GM23338 (cell line): ENCODE results near the gene FRK. TPM values are rescaled to one million over a fixed set of nuclear protein-coding genes. Genes with fewer than 3 reads are reported as not detected.

Source experiments
- ATAC-seq: fragments of 200-7000 bp; cut with Tn5 transposase; 3 replicates; pipeline ENCODE4 v1.9.1; 2020
- DNase-seq: peaks from one replicate; pipeline ENCODE4 v3.0.0-alpha.2; 2015; ENCODE audit warnings: low spot score
- H2AFZ ChIP-seq: fragments of 200-600 bp; sonication (generic); 2 replicates; pipeline ENCODE4 v1.8.0; 2016; ENCODE audit warnings: antibody characterized with exemption, mild to moderate bottlenecking, moderate library complexity
- H3F3A ChIP-seq: fragments of 200-600 bp; sonication (generic); replicated peaks from 2 replicates; pipeline ENCODE4 v1.8.0; 2017; ENCODE audit warnings: antibody characterized with exemption, mixed run types, low read depth
- H3K27ac ChIP-seq: fragments of 200-600 bp; sonication (generic); 2 replicates; pipeline ENCODE4 v1.6.1; 2016; ENCODE audit warnings: low read depth
- H3K27me3 ChIP-seq: fragments of 200-600 bp; sonication (generic); 2 replicates; pipeline ENCODE4 v1.8.0; 2016; ENCODE audit warnings: mild to moderate bottlenecking, mixed run types, moderate library complexity; ENCODE audit not compliant: insufficient read depth
- H3K36me3 ChIP-seq: fragments of 200-600 bp; sonication (generic); 2 replicates; pipeline ENCODE4 v1.8.0; 2016; ENCODE audit warnings: mild to moderate bottlenecking; ENCODE audit not compliant: insufficient read depth
- H3K4me1 ChIP-seq: fragments of 200-600 bp; sonication (generic); 2 replicates; pipeline ENCODE4 v1.8.0; 2016; ENCODE audit warnings: mild to moderate bottlenecking, moderate library complexity; ENCODE audit not compliant: insufficient read depth
- H3K4me2 ChIP-seq: fragments of 200-600 bp; sonication (generic); 2 replicates; pipeline ENCODE4 v1.7.1; 2017; ENCODE audit warnings: mixed run types
- H3K4me3 ChIP-seq: fragments of 200-600 bp; sonication (generic); 2 replicates; pipeline ENCODE4 v1.6.1; 2016; ENCODE audit warnings: mixed run types
- H3K79me2 ChIP-seq: fragments of 200-600 bp; sonication (generic); replicated peaks from 2 replicates; pipeline ENCODE4 v1.8.0; 2017; ENCODE audit warnings: mild to moderate bottlenecking; ENCODE audit not compliant: insufficient read depth
- H3K9me2 ChIP-seq: fragments of 200-600 bp; sonication (generic); 2 replicates; pipeline ENCODE4 v1.8.0; 2017; ENCODE audit not compliant: insufficient read depth
- H4K20me1 ChIP-seq: fragments of 200-600 bp; sonication (generic); replicated peaks from 2 replicates; pipeline ENCODE4 v1.8.0; 2017; ENCODE audit warnings: mild to moderate bottlenecking; ENCODE audit not compliant: insufficient read depth
- H3K27ac Mint-ChIP-seq: 2 replicates; pipeline ENCODE4 v1.8.0; 2020; ENCODE audit warnings: inconsistent platforms, mild to moderate bottlenecking, moderate library complexity, mixed read lengths
- H3K27me3 Mint-ChIP-seq: 3 replicates; pipeline ENCODE4 v1.8.0; 2022; ENCODE audit warnings: low read depth, mild to moderate bottlenecking, moderate library complexity, mixed read lengths, inconsistent platforms; ENCODE audit not compliant: insufficient read depth, poor library complexity
- H3K36me3 Mint-ChIP-seq: 3 replicates; pipeline ENCODE4 v1.8.0; 2021; ENCODE audit warnings: low read depth, mild to moderate bottlenecking, inconsistent platforms, moderate library complexity, mixed read lengths
- H3K4me1 Mint-ChIP-seq: 3 replicates; pipeline ENCODE4 v1.8.0; 2020; ENCODE audit warnings: mild to moderate bottlenecking, inconsistent platforms, mixed read lengths
- H3K4me3 Mint-ChIP-seq: 3 replicates; pipeline ENCODE4 v1.8.0; 2021; ENCODE audit warnings: moderate library complexity, mild to moderate bottlenecking, inconsistent platforms, mixed read lengths
- H3K9me3 Mint-ChIP-seq: 3 replicates; pipeline ENCODE4 v1.8.0; 2020; ENCODE audit warnings: moderate library complexity, mild to moderate bottlenecking, inconsistent platforms, mixed read lengths
- CREB1 ChIP-seq: fragments of 250-450 bp; sonication (Bioruptor Pico); IDR thresholded peaks from 2 replicates; pipeline ENCODE4 v1.5.0; 2020; ENCODE audit warnings: low read depth, mild to moderate bottlenecking, moderate library complexity
- EZH2 ChIP-seq: fragments of 200-600 bp; sonication (generic); IDR thresholded peaks from one replicate; pipeline ENCODE4 v1.8.0; 2017; ENCODE audit warnings: antibody characterized with exemption, mild to moderate bottlenecking, low read depth; ENCODE audit not compliant: unreplicated experiment
- EZH2phosphoT487 ChIP-seq: fragments of 200-600 bp; sonication (generic); IDR thresholded peaks from one replicate; pipeline ENCODE4 v1.8.1; 2018; ENCODE audit warnings: antibody characterized with exemption; ENCODE audit not compliant: unreplicated experiment
- JUNB ChIP-seq: IDR thresholded peaks from one replicate; pipeline ENCODE4 v1.6.1; 2016; ENCODE audit warnings: antibody characterized with exemption; ENCODE audit not compliant: unreplicated experiment
- NANOG ChIP-seq: IDR thresholded peaks from 2 replicates; pipeline ENCODE4 v1.6.1; 2016; ENCODE audit warnings: antibody characterized with exemption, borderline replicate concordance
- POLR2AphosphoS5 ChIP-seq: IDR thresholded peaks from 2 replicates; pipeline ENCODE4 v1.6.1; 2016; ENCODE audit warnings: antibody characterized with exemption, low read depth
- STAT1 ChIP-seq: IDR thresholded peaks from one replicate; pipeline ENCODE4 v1.6.1; 2016; ENCODE audit warnings: antibody characterized with exemption; ENCODE audit not compliant: unreplicated experiment
- ZNF114 ChIP-seq: fragments of 250-450 bp; sonication (Bioruptor Pico); IDR thresholded peaks from 2 replicates; pipeline ENCODE4 v1.5.0; 2020; ENCODE audit warnings: mild to moderate bottlenecking, moderate library complexity
- ZNF331 ChIP-seq: fragments of 250-450 bp; sonication (Bioruptor Pico); IDR thresholded peaks from 2 replicates; pipeline ENCODE4 v1.5.0; 2020; ENCODE audit warnings: low read depth, mild to moderate bottlenecking, moderate library complexity
- polyA plus RNA-seq: library from polyadenylated mRNA; unstranded; fragments of >200 nt; fragmentation: Nextera tagmentation; extraction: Ambion mirVana; gene quantifications from 2 replicates; pipeline ENCODE4 v1.2.1, GENCODE V29; 2016
- total RNA-seq: library from RNA; depleted of rRNA; stranded (reverse); fragments of >200 nt; shearing (Covaris generic); gene quantifications from 2 replicates; pipeline ENCODE4 v1.2.3, GENCODE V29; 2014
- TF ChIP-seq, protein P1 (sequence below), 2 experiments: fragments of 200-600 bp in 1 of 2; sonication (generic) in 1 of 2; conservative IDR thresholded peaks; 2 replicates each; pipeline versions ENCODE4 v1.5.1 to v1.6.1; 2016 to 2017; ENCODE audit warnings: antibody characterized with exemption in 2 of 2, low read depth in 2 of 2, mild to moderate bottlenecking in 2 of 2, moderate library complexity in 1 of 2
- TF ChIP-seq, protein P2 (sequence below): IDR thresholded peaks from one replicate; pipeline ENCODE4 v1.6.1; 2018; ENCODE audit warnings: antibody characterized with exemption; ENCODE audit not compliant: unreplicated experiment
- TF ChIP-seq, protein P3 (sequence below): fragments of 250-450 bp; sonication (Bioruptor Pico); IDR thresholded peaks from 2 replicates; pipeline ENCODE4 v1.5.0; 2020; ENCODE audit warnings: mild to moderate bottlenecking, moderate library complexity
- TF ChIP-seq, protein P4 (sequence below): IDR thresholded peaks from 2 replicates; pipeline ENCODE4 v1.6.1; 2016; ENCODE audit warnings: antibody characterized with exemption

FRK gene
- total and polyA plus RNA-seq, 2 experiments from 2014 or later = 0.06 to 0.24 TPM

DNA sequence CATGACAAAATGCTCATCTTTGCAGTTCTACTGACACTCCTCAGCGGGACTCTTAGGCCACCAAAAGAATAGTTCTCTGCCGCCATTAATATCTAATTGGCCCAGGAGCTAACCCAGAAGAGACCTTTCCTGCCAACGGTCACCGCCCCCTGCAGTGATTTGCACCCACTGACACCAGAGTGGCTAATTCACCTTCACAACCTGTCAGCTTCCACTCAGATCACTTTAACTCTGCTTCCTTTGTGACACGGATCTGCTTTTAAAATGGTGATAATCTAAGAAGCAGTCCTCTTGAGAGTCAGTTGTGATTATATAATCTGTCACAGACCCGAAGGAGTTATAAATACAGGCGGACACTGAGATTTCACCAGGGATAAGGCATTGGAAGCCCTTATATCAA lies 172.8 kb downstream of the FRK start:
- Histone ChIP-seq H3K27me3 (no peaks in the 10 kb centered on the region), H2AFZ (no peak overlapping the region), H3K27ac (no peak overlapping the region), H4K20me1 (no peaks in the 10 kb centered on the region), H3K9me2 (no peaks in the 10 kb centered on the region), H3K4me3 (no peak overlapping the region), H3K4me2 (no peak overlapping the region), H3F3A (no peaks in the 10 kb centered on the region), H3K4me1 (no peaks in the 10 kb centered on the region), H3K79me2 (no peaks in the 10 kb centered on the region), H3K36me3 (no peaks in the 10 kb centered on the region)
- Mint-ChIP-seq H3K27ac (no peak overlapping the region), H3K36me3 (no peaks in the 10 kb centered on the region), H3K9me3 (no peaks in the 10 kb centered on the region; the same call in 2 of the 3 replicates), H3K4me1 (no peaks in the 10 kb centered on the region), H3K27me3 (no peaks in the 10 kb centered on the region), H3K4me3 (no peak overlapping the region)
- TF ChIP-seq, protein P1, sequence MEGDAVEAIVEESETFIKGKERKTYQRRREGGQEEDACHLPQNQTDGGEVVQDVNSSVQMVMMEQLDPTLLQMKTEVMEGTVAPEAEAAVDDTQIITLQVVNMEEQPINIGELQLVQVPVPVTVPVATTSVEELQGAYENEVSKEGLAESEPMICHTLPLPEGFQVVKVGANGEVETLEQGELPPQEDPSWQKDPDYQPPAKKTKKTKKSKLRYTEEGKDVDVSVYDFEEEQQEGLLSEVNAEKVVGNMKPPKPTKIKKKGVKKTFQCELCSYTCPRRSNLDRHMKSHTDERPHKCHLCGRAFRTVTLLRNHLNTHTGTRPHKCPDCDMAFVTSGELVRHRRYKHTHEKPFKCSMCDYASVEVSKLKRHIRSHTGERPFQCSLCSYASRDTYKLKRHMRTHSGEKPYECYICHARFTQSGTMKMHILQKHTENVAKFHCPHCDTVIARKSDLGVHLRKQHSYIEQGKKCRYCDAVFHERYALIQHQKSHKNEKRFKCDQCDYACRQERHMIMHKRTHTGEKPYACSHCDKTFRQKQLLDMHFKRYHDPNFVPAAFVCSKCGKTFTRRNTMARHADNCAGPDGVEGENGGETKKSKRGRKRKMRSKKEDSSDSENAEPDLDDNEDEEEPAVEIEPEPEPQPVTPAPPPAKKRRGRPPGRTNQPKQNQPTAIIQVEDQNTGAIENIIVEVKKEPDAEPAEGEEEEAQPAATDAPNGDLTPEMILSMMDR (conservative IDR thresholded peaks at IDR 0.05; ENCODE audit: low read depth in 2 of 2) = no peak
- TF ChIP-seq, protein P2, sequence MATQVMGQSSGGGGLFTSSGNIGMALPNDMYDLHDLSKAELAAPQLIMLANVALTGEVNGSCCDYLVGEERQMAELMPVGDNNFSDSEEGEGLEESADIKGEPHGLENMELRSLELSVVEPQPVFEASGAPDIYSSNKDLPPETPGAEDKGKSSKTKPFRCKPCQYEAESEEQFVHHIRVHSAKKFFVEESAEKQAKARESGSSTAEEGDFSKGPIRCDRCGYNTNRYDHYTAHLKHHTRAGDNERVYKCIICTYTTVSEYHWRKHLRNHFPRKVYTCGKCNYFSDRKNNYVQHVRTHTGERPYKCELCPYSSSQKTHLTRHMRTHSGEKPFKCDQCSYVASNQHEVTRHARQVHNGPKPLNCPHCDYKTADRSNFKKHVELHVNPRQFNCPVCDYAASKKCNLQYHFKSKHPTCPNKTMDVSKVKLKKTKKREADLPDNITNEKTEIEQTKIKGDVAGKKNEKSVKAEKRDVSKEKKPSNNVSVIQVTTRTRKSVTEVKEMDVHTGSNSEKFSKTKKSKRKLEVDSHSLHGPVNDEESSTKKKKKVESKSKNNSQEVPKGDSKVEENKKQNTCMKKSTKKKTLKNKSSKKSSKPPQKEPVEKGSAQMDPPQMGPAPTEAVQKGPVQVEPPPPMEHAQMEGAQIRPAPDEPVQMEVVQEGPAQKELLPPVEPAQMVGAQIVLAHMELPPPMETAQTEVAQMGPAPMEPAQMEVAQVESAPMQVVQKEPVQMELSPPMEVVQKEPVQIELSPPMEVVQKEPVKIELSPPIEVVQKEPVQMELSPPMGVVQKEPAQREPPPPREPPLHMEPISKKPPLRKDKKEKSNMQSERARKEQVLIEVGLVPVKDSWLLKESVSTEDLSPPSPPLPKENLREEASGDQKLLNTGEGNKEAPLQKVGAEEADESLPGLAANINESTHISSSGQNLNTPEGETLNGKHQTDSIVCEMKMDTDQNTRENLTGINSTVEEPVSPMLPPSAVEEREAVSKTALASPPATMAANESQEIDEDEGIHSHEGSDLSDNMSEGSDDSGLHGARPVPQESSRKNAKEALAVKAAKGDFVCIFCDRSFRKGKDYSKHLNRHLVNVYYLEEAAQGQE = no peak
- TF ChIP-seq EZH2phosphoT487 (no peak), JUNB (no peak), NANOG (no peak), EZH2 (no peak), ZNF114 (CRISPR knock-in tag) (no peak), POLR2AphosphoS5 (no peak), ZNF331 (CRISPR knock-in tag) (no peak), CREB1 (CRISPR knock-in tag) (no peak), STAT1 (no peak)
- TF ChIP-seq, protein P3, sequence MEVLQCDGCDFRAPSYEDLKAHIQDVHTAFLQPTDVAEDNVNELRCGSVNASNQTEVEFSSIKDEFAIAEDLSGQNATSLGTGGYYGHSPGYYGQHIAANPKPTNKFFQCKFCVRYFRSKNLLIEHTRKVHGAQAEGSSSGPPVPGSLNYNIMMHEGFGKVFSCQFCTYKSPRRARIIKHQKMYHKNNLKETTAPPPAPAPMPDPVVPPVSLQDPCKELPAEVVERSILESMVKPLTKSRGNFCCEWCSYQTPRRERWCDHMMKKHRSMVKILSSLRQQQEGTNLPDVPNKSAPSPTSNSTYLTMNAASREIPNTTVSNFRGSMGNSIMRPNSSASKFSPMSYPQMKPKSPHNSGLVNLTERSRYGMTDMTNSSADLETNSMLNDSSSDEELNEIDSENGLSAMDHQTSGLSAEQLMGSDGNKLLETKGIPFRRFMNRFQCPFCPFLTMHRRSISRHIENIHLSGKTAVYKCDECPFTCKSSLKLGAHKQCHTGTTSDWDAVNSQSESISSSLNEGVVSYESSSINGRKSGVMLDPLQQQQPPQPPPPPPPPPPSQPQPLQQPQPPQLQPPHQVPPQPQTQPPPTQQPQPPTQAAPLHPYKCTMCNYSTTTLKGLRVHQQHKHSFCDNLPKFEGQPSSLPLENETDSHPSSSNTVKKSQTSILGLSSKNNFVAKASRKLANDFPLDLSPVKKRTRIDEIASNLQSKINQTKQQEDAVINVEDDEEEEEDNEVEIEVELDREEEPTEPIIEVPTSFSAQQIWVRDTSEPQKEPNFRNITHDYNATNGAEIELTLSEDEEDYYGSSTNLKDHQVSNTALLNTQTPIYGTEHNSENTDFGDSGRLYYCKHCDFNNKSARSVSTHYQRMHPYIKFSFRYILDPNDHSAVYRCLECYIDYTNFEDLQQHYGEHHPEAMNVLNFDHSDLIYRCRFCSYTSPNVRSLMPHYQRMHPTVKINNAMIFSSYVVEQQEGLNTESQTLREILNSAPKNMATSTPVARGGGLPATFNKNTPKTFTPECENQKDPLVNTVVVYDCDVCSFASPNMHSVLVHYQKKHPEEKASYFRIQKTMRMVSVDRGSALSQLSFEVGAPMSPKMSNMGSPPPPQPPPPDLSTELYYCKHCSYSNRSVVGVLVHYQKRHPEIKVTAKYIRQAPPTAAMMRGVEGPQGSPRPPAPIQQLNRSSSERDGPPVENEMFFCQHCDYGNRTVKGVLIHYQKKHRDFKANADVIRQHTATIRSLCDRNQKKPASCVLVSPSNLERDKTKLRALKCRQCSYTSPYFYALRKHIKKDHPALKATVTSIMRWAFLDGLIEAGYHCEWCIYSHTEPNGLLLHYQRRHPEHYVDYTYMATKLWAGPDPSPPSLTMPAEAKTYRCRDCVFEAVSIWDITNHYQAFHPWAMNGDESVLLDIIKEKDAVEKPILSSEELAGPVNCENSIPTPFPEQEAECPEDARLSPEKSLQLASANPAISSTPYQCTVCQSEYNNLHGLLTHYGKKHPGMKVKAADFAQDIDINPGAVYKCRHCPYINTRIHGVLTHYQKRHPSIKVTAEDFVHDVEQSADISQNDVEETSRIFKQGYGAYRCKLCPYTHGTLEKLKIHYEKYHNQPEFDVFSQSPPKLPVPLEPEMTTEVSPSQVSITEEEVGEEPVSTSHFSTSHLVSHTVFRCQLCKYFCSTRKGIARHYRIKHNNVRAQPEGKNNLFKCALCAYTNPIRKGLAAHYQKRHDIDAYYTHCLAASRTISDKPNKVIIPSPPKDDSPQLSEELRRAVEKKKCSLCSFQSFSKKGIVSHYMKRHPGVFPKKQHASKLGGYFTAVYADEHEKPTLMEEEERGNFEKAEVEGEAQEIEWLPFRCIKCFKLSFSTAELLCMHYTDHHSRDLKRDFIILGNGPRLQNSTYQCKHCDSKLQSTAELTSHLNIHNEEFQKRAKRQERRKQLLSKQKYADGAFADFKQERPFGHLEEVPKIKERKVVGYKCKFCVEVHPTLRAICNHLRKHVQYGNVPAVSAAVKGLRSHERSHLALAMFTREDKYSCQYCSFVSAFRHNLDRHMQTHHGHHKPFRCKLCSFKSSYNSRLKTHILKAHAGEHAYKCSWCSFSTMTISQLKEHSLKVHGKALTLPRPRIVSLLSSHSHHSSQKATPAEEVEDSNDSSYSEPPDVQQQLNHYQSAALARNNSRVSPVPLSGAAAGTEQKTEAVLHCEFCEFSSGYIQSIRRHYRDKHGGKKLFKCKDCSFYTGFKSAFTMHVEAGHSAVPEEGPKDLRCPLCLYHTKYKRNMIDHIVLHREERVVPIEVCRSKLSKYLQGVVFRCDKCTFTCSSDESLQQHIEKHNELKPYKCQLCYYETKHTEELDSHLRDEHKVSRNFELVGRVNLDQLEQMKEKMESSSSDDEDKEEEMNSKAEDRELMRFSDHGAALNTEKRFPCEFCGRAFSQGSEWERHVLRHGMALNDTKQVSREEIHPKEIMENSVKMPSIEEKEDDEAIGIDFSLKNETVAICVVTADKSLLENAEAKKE (CRISPR knock-in tag) = no peak
- TF ChIP-seq, protein P4, sequence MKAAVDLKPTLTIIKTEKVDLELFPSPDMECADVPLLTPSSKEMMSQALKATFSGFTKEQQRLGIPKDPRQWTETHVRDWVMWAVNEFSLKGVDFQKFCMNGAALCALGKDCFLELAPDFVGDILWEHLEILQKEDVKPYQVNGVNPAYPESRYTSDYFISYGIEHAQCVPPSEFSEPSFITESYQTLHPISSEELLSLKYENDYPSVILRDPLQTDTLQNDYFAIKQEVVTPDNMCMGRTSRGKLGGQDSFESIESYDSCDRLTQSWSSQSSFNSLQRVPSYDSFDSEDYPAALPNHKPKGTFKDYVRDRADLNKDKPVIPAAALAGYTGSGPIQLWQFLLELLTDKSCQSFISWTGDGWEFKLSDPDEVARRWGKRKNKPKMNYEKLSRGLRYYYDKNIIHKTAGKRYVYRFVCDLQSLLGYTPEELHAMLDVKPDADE = no peak
- no peak for DNase-seq
- no peak for ATAC-seq
